CD4-positive, alpha-beta T cell (primary cell): ENCODE measurements around the gene ARVCF. TPM values are rescaled to one million over a fixed set of nuclear protein-coding genes. Genes with fewer than 3 reads are reported as not detected.

ENCODE experiments used
- ATAC-seq: fragments of 200-7000 bp; cut with Tn5 transposase; one replicate; pipeline ENCODE4 v1.10.0; 2022; ENCODE audit warnings: mild to moderate bottlenecking; ENCODE audit not compliant: poor library complexity
- CTCF ChIA-PET: fragments of 350-600 bp; sonication (Branson Sonifier 250); formaldehyde crosslinking; loops from one replicate; lab custom pipeline; 2021; ENCODE audit warnings: antibody characterized with exemption, inconsistent platforms; lab: Charles Lee
- POLR2A ChIA-PET: fragments of 350-600 bp; sonication (Branson Sonifier 250); formaldehyde crosslinking; loops from one replicate; lab custom pipeline; 2021; ENCODE audit warnings: antibody characterized with exemption, inconsistent platforms; lab: Charles Lee
- DNase-seq, 14 experiments: peaks; one replicate each; pipeline ENCODE4 v3.0.0-alpha.2; 2013 to 2020; ENCODE audit warnings: mixed read lengths in 2 of 14
- H3K27ac ChIP-seq, 2 donors: one replicate each; pipeline versions ENCODE4 v1.5.1 to v1.7.0; 2013; ENCODE audit warnings: low read length in 2 of 2, low read depth in 1 of 2, mild to moderate bottlenecking in 1 of 2
- H3K27me3 ChIP-seq, 2 experiments: 1 replicate in 1 of 2; 2 replicates in 1 of 2; pipeline versions ENCODE4 v1.6.1 to v1.7.0; 2013; ENCODE audit warnings: low read length in 2 of 2, control low read depth in 1 of 2, mild to moderate bottlenecking in 1 of 2, moderate library complexity in 1 of 2; ENCODE audit not compliant: insufficient read depth in 2 of 2, control insufficient read depth in 1 of 2
- H3K36me3 ChIP-seq: one replicate; pipeline ENCODE4 v1.6.1; 2013; ENCODE audit warnings: low read length, control low read depth; ENCODE audit not compliant: insufficient read depth
- H3K4me1 ChIP-seq: one replicate; pipeline ENCODE4 v1.6.1; 2013; ENCODE audit warnings: low read length, control low read depth; ENCODE audit not compliant: insufficient read depth
- H3K4me3 ChIP-seq: one replicate; pipeline ENCODE4 v1.5.1; 2013; ENCODE audit warnings: mild to moderate bottlenecking, low read length, moderate library complexity
- H3K9me3 ChIP-seq, 2 experiments: 1 replicate in 1 of 2; 2 replicates in 1 of 2; pipeline versions ENCODE4 v1.6.1 to v1.7.0; 2013; ENCODE audit warnings: low read length in 2 of 2, mild to moderate bottlenecking in 2 of 2, control low read depth in 1 of 2, moderate library complexity in 1 of 2; ENCODE audit not compliant: control insufficient read depth in 1 of 2, insufficient read depth in 1 of 2
- H3K27ac Mint-ChIP-seq: one replicate; pipeline ENCODE4 v1.8.0; 2020; ENCODE audit warnings: mixed read lengths
- H3K27me3 Mint-ChIP-seq: one replicate; pipeline ENCODE4 v1.8.0; 2021; ENCODE audit warnings: mixed read lengths
- H3K36me3 Mint-ChIP-seq: one replicate; pipeline ENCODE4 v1.8.0; 2021; ENCODE audit warnings: low read depth, mixed read lengths
- H3K4me1 Mint-ChIP-seq: one replicate; pipeline ENCODE4 v1.8.0; 2021; ENCODE audit warnings: low read depth, mixed read lengths
- H3K4me3 Mint-ChIP-seq: one replicate; pipeline ENCODE4 v1.8.0; 2020; ENCODE audit warnings: mild to moderate bottlenecking, mixed read lengths
- H3K9me3 Mint-ChIP-seq: one replicate; pipeline ENCODE4 v1.8.0; 2020; ENCODE audit warnings: mixed read lengths
- intact Hi-C, 2 experiments: fragments of 100-400 bp; cut with DNase I in 1 of 2; cut with micrococcal nuclease in 1 of 2; formaldehyde crosslinking; loops; one replicate each; pipeline versions ENCODE4 v1.15.1 to v1.9.0; 2023 to 2025; cut with DNase I, micrococcal nuclease
- total RNA-seq, 174 experiments: library from RNA in 2 of 174; stranded (reverse) in 2 of 174; gene quantifications; one replicate each; pipeline ENCODE4 v1.2.3 and lab custom pipeline; 2021 to 2026
- TF ChIP-seq, protein P1 (sequence below): fragments of 200-600 bp; IDR thresholded peaks from one replicate; pipeline ENCODE4 v1.8.0; 2022; ENCODE audit warnings: antibody characterized with exemption, mild to moderate bottlenecking

Gene ARVCF
- total RNA-seq, 2 experiments from 2014 or later = 2.2 to 2.5 TPM

DNA sequence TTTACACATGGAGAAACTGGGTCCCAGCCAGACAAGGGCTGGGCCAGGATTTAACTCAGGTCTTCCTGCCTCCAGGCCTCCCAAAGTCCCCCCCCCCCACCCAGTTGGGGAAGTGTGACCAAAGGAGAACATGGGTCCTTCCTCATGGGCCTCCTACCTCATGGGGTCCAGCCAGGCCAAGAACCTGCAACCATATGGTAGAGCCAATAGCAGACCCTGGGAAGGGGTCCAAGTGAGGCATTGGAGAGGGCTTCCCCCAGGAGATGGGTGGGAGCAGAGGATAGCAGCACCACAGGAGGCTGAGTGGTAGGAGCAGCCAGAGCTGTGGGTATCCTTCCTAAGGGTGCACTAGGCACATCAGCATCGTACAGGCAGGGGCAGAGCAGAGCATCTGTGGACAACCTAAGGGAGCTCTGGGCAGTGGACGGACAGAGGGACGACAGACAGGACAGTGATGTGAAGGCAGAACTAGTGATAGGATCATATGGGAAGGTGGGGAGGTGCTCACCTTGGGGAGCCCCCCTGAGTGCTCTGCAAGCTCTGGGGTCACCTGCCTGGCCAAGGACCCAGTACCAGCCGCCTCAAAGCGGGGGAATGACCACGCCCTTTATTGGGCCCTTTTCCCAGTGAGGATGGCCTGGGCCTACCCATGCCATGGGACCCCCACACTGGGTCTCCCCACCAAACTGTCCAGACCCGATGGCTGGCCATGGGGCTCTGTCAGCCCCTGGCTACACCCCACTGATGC, 4.5 kb downstream of the ARVCF start:
- Histone ChIP-seq H3K9me3 (no peaks in the 10 kb centered on the region), H3K27me3 (no peaks in the 10 kb centered on the region), H3K36me3 (no peaks in the 10 kb centered on the region), H3K4me3 (no peak overlapping the region), H3K4me1 (peaks cover 11% of the 10 kb centered on the region), H3K27ac (no peak overlapping the region)
- H3K4me3 Mint-ChIP-seq = peak overlapping the region; percentile 11
- no peaks in the 10 kb centered on the region for H3K9me3 Mint-ChIP-seq
- no peak overlapping the region for H3K27ac Mint-ChIP-seq
- no peaks in the 10 kb centered on the region for H3K36me3 Mint-ChIP-seq
- intact Hi-C loops = loop anchor here in 1 of 2 experiments (10.0 kb wide), 2 partner anchors 157 to 383 kb away; partner anchors contain the start of genes GNB1L, RTL10 and ZNF74
- H3K27me3 Mint-ChIP-seq = peaks cover 4% of the 10 kb centered on the region
- POLR2A ChIA-PET = no interaction called here
- TF ChIP-seq, protein P1, sequence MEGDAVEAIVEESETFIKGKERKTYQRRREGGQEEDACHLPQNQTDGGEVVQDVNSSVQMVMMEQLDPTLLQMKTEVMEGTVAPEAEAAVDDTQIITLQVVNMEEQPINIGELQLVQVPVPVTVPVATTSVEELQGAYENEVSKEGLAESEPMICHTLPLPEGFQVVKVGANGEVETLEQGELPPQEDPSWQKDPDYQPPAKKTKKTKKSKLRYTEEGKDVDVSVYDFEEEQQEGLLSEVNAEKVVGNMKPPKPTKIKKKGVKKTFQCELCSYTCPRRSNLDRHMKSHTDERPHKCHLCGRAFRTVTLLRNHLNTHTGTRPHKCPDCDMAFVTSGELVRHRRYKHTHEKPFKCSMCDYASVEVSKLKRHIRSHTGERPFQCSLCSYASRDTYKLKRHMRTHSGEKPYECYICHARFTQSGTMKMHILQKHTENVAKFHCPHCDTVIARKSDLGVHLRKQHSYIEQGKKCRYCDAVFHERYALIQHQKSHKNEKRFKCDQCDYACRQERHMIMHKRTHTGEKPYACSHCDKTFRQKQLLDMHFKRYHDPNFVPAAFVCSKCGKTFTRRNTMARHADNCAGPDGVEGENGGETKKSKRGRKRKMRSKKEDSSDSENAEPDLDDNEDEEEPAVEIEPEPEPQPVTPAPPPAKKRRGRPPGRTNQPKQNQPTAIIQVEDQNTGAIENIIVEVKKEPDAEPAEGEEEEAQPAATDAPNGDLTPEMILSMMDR = no peak
- ATAC-seq (no peak), DNase-seq (no peak)
- CTCF ChIA-PET = interaction anchor here (1.1 kb wide), 1 partner anchor 41 kb away, joined by 5 read pairs; no protein-coding TSS in a partner anchor
- peaks cover 9% of the 10 kb centered on the region for H3K4me1 Mint-ChIP-seq

DNA sequence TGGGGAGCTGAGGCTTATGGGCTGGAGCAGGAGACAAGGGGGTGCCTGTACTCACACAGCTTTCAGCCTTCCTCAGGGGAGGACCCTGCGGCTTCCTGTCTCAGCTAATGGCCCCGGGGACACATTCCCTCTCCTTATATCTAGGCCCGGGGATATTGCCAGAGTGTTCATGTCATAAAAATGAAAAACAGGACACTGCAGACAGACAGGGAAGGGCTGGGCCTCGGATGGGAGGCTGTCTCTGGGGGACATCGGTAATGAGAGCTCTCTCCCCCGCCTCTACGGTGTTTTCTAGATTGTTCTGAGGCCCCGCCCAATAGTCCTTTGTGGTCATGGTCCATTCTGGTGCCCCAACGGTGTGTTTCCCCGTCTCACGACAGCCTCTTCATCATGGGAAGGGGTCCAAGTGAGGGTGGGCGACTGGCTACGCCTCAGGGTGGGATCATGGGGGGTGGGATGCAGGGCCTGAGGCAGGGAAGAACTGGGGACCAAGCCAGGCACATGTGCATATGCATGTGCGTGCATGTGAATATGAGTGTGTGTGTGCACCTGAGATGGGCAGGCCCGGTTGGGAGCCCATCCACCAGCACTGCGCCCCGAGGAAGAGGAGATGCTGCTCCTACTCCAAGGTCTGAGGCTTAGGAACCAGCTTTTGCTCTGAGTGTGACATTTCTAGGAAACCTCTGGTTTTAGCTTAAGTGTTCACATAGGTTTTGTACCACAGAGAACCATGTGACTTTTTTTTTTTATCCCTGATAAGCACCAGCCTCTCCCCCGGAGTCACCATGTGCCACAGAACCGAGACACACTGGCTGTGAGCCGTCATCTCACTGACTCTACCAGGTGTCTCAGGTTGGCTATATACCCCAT, 5.3 kb downstream of the ARVCF start:
- Histone ChIP-seq H3K36me3 (no peaks in the 10 kb centered on the region), H3K9me3 (no peaks in the 10 kb centered on the region), H3K4me1 (peaks cover 8% of the 10 kb centered on the region), H3K27me3 (no peaks in the 10 kb centered on the region), H3K4me3 (no peak overlapping the region), H3K27ac (no peak overlapping the region)
- CTCF ChIA-PET = no interaction called here
- POLR2A ChIA-PET = no interaction called here
- TF ChIP-seq, protein P1 = no peak
- peaks cover 4% of the 10 kb centered on the region for H3K27me3 Mint-ChIP-seq
- intact Hi-C loops = loop anchor here in 1 of 2 experiments (10.0 kb wide), 2 partner anchors 157 to 383 kb away; partner anchors contain the start of genes GNB1L, RTL10 and ZNF74
- no peak overlapping the region for H3K27ac Mint-ChIP-seq
- DNase-seq = no peak
- no peaks in the 10 kb centered on the region for H3K9me3 Mint-ChIP-seq
- H3K4me3 Mint-ChIP-seq = no peak overlapping the region
- no peaks in the 10 kb centered on the region for H3K36me3 Mint-ChIP-seq
- no peak for ATAC-seq
- H3K4me1 Mint-ChIP-seq = peaks cover 5% of the 10 kb centered on the region

DNA sequence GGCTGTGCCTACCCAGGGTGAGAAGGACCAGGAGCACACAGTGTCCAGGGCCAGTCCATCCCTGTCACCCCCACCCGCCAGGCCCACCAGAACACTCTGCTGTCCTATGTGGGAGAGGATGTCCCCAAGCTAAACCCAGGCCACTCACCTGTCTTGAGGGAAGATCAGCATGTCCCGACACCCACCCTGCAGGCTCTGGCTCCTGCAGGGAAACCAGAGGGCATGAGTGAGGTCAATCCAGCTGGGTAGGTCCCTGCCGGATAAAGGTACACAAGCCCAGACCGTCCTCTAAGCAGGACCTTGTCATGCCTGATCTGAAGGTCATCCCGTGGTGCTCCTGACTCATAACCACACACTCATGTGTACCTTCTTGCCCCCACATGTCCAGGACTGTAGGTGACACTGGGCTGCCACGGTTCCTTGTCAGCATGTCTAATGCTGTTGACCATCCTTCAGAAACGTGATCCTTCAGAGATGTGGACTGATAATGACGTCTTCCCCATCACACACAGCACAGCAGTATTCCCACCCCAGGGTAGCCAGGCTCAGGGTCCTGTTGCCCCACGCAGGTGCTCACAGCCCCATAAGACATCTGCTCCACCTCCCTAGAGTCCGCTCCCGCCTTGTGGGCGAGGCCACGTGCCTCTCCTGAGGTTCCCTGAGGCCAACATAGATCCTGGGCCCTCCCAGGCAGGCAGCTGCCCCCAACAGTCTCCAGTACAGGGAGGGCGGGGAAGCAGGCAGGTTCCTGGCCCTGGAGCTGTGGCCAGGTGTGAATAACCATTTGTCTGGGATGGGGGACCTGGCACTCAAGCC, 6.1 kb downstream of the ARVCF start:
- POLR2A ChIA-PET = no interaction called here

More for the DNA sequence above, 6.1 kb downstream of the ARVCF start:
- no peaks in the 10 kb centered on the region for H3K9me3 ChIP-seq
- no peaks in the 10 kb centered on the region for H3K36me3 Mint-ChIP-seq
- peaks cover 3% of the 10 kb centered on the region for H3K27me3 Mint-ChIP-seq
- CTCF ChIA-PET = no interaction called here
- DNase-seq (no peak), ATAC-seq (no peak)
- no peak overlapping the region for H3K4me3 Mint-ChIP-seq
- H3K27ac Mint-ChIP-seq = no peak overlapping the region
- no peak overlapping the region for H3K4me3 ChIP-seq
- no peak overlapping the region for H3K27ac ChIP-seq
- H3K27me3 ChIP-seq = no peaks in the 10 kb centered on the region
- H3K4me1 ChIP-seq = peaks cover 2% of the 10 kb centered on the region
- intact Hi-C loops = loop anchor here in 1 of 2 experiments (10.0 kb wide), 2 partner anchors 156 to 384 kb away; partner anchors contain the start of genes GNB1L, RTL10 and ZNF74
- TF ChIP-seq, protein P1 = no peak
- no peaks in the 10 kb centered on the region for H3K36me3 ChIP-seq
- H3K4me1 Mint-ChIP-seq = peaks cover 5% of the 10 kb centered on the region
- H3K9me3 Mint-ChIP-seq = no peaks in the 10 kb centered on the region
